ENCODE measurements around the gene PRR14L.
"Not testable (repeated sequence)": the region's sequence is repeated elsewhere in the genome, so short reads cannot be mapped to it uniquely, and the experiment has no call there.

The PRR14L gene

DNA sequence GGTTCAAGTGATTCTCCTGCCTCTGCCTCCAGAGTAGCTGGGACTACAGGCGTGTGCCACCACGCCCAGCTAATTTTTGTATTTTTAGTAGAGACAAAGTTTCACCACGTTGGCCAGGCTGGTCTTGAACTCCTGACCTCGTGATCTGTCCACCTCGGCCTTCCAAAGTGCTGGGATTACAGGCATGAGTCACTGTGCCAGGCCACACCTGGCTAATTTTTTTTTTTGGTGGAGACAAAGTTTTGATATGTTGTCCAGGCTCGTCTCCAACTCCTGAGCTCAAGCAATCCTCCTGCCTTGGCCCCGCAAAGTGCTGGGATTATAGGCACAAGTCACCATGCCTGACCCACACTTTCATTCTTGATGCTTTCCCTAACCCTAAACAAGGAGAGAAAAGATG is 9.6 kb downstream of the PRR14L start:
- DNase-seq (ENCODE audit: low spot score): not testable (repeated sequence)

DNA sequence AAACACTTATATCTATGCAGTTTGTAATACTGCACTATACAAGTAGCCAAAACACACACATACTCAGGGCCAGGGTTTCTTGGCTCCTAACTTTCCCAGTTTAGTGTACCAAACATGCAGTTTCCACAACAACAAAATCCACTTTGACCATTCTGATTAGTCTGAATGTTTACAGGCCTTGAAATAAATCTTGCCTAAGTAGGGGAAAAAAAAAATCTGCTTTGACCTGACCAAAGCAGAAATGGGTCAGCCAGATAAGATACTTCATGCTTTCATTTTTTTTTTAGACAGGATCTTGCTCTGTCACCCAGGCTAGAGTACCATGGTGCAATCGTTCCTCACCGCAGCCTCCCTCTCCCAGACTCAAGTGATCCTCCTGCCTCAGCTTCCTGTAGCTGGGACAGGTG is 10.1 kb downstream of the PRR14L start:
- no peak for DNase-seq (ENCODE audit: low spot score)

DNA sequence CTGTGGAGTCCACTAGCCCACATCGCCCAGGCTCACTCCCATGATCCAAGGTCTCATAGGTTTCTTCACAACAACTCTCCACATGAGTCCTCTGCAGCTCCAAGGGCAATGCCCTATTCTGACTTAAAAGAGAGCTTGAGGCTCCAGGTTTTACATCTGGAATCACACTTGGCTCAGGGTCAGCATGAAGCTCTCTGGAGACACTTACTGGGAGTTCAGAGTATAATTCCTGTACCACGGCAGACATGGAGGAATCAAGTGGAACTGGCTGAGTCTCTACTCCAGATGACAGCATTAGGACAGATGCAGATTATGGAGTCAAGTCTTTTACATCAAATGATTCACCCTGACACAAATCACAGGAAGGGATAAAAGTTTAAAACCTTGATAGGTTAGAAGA is 11.4 kb downstream of the PRR14L start:
- no peak for DNase-seq (ENCODE audit: low spot score)

DNA sequence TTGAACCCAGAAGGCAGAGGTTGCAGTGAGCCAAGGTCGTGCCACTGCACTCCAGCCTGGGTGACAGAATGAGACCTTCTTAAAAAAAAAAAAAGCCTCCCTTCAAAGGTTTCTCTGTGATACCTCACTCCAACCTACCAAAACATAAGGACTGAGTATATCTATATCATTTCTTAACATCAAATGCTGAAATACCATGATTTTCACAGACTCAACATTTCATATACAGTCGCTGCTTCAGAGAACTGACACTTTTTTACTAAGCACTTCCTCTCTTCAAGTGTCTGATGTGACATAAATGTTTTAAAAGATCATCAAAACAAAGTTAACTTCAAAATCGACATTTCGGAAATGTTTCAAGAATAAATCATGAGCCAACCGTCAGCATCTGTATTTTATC is 12.0 kb downstream of the PRR14L start:
- DNase-seq (ENCODE audit: low spot score): no peak

DNA sequence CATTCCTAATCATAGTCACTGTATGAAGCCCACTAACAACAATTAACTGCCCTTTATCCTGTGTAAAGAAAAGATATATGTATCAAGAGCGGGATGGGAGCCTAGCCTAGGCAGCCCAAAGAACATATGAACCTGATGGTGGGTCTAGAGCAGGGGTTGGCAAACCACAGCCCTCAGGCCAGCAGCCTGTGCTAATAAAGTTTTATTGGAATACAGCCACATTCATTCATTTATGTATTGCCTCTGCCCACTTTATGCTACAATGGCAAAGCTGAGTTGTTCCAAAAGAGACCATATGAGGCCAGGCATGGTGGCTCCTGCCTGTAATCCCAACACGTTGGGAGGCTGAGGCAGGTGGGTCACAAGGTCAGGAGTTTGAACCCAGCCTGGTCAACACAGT is 13.5 kb downstream of the PRR14L start:
- no peak for DNase-seq (ENCODE audit: low spot score)

DNA sequence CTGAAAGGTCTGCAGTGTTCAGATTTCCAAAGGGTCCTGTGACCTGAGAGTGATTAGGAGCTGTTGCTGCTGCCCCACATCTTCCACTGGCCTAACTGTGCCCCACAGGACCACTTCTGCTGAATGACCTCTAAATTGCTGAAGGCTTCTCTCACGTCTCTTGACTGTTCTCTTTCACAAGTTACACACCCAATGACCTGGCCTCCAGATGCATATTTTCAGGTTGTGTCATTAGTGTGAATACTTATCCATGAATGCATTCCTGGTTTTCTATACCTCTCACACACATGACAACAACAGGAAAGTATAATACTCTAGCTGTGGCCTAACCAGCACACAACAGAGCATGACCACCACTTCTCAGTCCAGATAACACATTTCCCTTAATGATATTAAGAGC is 15.4 kb downstream of the PRR14L start:
- DNase-seq (ENCODE audit: low spot score): no peak

DNA sequence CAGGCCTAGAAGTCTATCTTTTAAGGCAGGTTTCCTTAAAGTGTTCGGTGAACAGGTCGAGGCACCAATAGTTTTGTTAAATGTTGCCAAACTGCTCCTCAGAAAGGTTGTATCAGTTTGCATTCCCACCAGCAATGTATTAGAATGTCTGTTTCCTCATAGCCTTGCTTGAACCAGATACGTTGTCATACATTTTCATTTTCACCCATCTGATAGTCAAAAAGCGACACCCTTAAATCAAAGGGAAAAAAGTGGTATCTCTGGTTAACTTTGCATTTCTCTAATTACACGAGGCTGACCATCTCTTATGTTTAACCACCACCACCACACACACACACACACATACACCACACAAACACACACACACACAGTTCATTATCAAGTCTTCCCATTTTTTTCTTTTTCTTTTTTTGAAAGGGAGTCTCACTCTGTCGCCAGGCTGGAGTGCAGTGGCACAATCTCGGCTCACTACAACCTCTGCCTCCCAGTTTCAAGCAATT is 16.3 kb downstream of the PRR14L start:
- no peak for DNase-seq (ENCODE audit: low spot score)

DNA sequence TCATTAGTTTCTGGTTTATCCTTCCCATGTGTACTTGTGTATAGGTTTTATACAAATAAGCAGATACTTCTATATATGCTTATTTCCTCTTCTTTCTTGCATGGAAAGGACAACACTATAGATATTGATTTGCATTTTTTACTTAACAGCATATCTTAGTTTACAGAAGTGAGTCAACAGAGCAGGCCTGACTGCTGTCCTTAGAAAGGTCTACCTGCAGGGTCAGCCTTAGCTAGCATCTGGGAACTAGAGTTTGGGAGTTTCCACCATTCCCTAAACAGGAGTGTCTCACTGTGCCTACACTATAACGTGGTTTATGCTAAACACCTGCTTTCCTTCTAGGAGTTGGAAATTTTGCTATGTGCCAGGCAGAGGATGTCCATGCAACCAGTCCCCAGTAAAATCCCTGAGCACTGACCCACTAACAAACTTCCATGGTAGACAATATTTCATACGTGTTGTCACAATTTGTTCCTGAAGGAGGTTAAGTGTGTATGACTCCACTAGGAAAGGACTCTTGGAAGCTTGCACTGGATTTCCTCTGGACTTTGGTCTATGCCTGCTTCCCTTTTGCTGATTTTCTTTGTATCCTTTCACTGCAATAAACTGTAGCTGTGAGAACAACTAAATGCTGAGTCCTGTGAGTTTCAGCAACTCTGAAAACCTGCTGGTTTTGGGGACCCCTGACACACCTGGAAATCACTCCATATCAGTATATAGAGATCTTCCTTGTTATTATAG is 17.7 kb downstream of the PRR14L start:
- DNase-seq (ENCODE audit: low spot score): no peak

DNA sequence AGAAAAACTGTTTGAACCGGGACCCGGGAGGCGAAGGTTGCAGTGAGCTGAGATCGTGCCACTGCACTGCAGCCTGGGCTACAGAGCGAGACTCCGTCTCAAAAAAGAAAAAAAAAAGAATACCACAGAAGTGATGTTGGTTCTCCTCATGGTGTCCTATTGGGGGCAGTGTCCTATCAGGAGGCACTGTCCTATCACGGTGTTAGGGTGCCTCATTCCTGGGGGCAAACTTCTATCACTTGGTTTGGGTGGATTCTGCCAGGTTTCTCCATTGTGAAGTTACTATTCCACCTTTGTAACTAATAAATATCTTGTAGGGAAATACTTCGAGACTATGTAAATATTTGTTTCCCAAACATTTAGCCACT is 19.6 kb downstream of the PRR14L start:
- no peak for DNase-seq (ENCODE audit: low spot score)

DNA sequence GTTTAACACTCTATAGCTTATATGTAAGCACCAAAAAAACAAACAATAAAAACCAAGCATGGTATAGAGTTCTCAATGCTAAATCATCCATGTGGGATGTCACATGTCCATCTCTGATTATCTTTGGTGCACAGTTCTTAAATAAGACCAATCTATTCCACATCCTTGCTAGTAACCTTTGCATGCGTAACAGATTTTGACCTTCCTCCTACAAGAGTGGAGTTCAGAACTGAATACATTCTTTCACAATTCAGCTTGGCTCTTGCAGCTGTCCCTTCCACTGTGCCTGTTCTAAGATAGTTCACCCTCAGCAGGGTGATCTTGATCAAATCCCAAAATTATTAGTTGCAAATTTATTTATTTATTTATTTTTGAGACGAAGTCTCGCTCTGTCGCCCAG is 21.1 kb downstream of the PRR14L start:
- DNase-seq (ENCODE audit: low spot score): no peak

DNA sequence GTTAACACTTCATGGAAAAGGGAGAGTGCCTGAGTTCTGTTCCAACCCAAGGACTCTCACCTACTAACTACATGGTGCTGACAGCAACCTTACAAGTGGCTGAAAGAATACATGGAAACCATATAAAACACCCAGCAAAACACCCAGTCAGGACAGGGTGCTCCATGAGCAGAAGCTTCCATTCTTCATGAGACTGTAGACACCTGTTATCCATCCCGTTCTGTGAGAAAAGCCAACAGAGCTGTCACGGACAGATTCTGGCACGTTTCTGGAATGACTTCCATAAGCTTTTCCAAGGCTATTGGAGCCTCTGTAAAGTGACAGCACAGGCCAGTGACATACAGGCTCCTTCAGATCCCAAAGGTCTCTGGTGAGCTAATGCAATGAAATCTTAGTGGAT is 23.2 kb downstream of the PRR14L start:
- DNase-seq (ENCODE audit: low spot score): no peak

DNA sequence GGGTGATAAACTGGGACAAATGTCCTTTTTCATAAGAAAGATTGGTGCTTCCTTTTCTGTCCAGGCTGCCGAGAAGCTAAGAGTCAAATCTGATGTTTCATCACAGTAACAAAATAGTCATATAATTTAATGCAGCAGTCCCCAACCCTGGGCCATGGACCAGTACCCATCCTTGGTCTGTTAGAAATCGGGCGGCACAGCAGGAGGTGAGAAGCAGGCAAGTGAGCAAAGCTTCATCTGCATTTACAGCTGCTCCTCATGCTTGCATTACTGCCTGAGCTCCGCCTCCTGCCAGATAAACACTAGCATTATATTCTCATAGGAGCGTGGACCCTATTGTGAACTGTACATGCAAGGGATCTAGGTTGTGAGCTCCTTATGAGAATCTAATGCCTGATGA is 26.2 kb downstream of the PRR14L start:
- no peak for DNase-seq (ENCODE audit: low spot score)

DNA sequence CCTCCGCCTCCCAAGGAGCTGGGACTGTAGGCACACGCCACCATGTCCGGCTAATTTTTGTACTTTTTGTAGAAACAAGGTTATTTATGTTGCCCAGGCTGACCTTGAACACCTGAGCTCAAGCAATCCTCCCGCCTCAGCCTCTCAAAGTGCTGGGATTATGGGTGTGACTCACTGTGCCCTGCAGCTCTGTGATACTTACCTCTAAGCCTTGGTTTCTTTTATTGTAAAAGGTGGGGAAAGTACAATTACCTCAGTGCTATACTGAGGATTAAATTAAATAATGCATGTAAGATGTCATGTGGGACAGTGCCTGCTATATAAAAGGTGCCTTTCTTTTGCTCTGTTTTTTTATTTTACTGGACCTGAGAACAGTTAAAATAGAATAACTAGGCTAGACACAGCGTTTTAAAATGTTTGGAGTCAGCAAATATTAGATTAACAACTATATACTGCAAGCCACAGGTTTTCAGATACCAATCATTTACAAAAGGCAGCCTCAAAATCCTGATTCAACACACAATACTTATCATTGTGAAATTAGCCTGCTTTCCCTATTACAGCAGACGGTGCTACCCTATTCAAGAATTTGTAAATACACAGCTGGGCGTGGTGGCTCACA is 30.0 kb downstream of the PRR14L start:
- DNase-seq (ENCODE audit: low spot score): no peak

DNA sequence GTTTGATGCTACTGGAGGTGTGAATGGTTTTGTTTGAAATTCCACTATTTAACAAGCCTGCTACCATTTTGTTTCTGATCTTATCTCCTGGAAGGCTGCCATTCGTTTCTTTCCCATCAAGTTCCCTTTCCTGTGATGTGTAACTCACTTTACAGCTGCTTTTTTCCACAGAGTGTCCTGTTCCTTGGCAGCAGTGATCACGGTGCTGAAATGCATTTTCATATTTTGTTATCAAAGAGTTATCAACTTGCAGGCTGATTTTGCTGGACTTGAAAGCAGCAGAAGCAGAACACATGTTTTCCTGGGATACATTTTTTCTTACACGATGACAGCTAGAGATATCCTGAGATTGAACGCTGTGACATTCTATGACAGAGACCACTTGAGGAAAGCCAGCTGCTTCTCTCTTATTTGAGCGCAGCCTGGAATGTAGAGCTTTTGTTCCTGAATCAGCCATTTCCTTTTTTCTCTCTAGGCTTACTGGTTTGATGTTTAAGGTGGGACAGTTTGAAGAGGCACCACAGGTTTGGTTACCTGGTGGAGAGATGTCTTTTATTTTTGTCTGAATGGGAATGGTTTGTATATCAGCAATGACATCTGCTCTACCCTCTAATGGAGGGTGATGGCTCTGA is 34.7 kb downstream of the PRR14L start:
- no peak for DNase-seq (ENCODE audit: low spot score)

DNA sequence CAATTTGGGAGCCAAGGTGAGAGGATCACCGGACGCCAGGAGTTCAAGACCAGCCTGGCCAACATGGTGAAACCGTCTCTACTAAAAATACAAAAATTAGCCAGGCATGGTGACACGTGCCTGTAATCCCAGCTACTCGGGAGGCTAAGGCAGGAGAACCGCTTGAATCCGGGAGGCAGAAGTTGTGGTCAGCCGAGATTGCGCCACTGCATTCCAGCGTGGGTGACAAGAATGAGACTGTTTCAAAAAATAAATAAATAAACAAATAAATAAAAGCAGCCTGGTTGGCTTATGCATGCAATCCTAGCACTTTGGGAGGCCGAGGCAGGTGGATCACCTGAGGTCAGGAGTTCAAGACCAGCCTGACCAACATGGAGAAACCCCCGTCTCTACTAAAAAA is 38.7 kb downstream of the PRR14L start:
- not testable (repeated sequence) for DNase-seq (ENCODE audit: low spot score)

DNA sequence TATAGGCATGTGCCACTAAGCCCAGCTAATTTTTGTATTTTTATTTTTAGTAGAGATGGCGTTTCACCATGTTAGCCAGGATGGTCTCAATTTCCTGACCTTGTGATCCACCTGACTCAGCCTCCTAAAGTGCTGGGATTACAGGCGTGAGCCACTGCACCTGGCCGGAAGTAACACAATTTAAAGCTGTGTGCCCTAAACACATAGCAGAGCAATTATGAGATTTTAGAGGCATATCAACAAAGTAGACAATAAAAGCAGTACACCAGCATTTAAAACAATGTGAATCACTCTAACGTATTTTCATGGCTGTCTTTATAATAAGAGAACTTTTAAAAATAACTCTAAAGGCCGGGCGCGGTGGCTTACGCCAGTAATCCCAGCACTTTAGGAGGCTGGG is 42.4 kb downstream of the PRR14L start:
- no peak for DNase-seq (ENCODE audit: low spot score)

DNA sequence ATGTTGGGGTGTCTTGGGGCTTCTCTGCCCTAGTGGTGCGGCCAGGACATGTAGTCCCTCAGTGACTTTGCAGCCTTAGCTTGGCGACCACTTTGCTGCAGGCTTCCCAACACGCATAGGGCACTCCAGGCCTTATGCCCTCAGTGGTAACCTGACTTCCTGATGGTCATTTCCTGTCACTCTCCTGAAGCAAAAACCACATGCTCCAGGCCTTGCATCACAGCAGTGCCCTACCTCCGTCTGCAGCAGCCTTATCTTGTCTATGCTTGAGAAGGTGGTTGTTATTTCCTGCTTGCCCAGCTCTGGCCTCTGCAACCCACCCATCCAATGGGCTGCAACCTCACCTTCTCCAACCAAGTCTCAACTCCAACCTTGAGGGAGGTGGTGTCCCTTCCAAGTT is 54.5 kb downstream of the PRR14L start:
- no peak for DNase-seq (ENCODE audit: low spot score)

DNA sequence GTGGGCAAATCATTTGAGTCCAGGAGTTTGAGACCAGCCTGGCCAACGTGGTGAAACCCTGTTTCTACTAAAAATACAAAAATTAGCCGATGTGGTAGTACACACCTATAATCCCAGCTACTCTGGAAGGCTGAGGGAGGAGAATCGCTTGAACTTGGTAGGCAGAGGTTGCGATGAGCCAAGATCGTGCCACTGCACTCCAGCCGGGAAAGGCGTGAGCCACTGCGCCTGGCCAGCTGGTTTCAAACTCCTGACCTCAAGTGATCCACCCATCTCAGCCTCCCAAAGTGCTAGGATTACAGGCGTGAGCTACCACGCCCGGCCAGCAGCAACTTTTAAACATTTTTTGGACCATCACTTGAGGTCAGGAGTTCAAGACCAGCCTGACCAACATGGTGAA is 55.9 kb downstream of the PRR14L start:
- not testable (repeated sequence) for DNase-seq (ENCODE audit: low spot score)

DNA sequence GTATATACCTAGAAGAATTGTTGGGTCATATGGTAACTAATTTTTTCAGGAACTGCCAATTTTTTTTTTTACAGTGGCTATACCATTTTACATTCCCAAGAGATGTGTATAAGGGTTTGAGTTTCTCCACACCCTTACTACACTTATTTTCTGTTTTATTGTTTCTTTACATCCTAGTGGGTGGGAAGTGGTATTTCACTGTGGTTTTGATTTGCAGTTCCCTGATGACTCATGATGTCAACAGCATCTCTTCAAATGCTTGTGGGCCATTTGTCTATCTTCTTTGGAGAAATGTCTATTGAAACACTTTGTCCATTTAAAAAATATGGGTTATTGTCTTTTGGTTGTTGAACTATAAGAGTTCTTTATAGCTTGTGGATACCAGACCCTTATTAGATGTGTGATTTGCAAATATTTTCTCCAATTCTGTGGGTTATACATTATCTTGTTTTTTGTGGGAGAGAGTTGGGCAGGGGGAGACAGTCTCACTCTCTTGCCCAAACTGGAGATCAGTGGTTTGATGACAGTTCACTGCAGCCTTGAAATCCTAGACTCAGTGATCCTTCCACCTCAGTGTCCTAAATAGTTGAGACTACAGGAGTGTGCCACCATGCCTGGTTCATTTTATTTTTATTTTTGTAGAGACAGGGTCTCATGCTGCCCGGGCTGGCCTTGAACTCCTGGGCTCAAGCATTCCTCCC is 57.6 kb downstream of the PRR14L start:
- no peak for DNase-seq (ENCODE audit: low spot score)

DNA sequence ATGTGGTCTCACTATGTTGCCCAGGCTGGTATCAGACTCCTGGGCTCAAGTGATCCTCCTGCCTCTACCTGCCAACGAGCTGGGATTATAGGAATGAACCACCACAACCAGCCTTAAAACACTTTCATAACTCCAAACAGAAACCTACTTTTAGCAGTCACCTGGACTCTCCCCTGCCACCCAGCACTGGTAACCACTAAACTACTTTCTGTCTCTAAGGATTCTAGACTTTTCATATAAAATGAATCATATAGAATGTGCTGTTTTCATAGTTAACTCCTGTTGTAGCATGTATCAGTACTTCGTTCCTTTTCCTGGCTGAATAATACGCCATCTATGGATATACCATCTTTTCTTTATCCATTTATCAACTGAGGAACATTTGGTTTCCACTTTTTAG is 58.5 kb downstream of the PRR14L start:
- DNase-seq (ENCODE audit: low spot score): no peak

DNA sequence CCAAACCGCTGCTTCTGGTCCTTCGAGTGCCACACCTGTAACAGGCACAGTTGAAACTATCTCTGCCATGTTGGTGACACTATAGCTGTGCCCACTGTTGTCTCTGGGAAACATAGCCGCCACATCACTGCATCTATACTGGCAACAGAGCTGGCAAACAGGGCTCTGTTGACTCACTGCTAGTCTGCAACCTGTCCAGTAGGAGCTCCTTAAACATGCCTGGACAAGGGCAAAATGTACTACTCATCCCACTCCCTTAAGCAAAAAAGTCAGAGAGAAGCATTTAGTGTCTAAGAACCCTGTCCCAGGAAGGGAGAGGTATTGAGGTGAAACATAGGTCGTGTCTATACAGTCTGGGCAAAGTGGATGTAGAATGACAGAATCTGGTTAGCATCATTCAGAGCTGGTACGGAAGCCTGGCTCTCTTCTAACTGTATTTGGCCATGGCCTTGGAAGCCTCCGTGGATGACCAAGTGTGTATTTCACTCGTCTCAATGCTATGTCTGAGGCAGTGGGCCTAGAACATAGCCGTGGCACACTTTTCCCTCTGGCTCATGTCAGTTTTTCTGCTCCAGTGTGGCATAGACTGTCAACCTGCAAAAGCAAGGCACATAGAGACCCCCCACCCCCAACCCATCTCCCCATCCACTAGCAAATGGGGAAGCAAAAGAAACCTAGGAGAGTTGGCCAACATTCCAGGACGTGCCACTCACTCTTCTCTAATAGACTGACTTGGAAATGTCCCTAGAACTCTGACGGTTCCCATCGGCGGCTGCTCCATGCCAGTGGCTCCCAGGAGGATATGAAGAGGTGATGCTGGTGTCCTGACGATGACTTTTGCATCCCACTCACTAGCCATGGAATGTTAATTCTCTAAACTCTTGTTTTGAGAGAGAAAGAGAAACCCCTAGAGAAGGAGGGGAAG is 66.5 kb downstream of the PRR14L start:
- no peak for DNase-seq (ENCODE audit: low spot score)

DNA sequence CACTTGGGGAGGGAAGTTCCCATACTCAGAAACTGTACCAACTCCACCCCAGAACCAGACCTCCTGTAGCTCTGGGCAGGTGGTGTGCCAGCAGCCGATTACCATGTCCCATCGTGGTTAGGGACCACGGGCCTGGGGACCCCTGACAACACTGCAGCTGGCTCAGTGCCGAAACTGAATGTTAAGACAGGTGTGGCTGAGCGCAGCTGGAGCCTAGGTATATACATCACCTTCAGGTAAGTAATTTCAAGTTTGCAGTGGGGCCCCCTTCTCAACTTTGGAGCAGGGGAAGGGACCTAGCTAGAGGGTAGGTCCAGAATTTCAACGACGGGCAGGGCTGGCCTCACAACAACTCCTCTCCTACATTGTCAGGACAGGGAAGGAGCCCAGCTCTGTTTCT is 67.2 kb downstream of the PRR14L start:
- no peak for DNase-seq (ENCODE audit: low spot score)
